Ovary (tissue), 3 donors: Measurements from ENCODE around the gene ZFP36.

Experiments used
- CTCF ChIP-seq, 3 donors: fragments of 450-650 bp in 2 of 3; fragments of 200-600 bp in 1 of 3; IDR thresholded peaks; one replicate each; pipeline versions ENCODE4 v1.5.1 to v1.8.0; 2016 to 2022; ENCODE audit warnings: antibody characterized with exemption in 3 of 3, mild to moderate bottlenecking in 1 of 3
- EP300 ChIP-seq: sonication (generic); formaldehyde crosslinking; IDR thresholded peaks from one replicate; pipeline ENCODE4 v1.6.1; 2017; ENCODE audit warnings: antibody characterized with exemption
- donor health status: DM: no; HTN: no; CAD: no.

GRCh38 chr19:39412867-39413271, 6.2 kb downstream of the ZFP36 start:
- TF ChIP-seq CTCF (IDR thresholded peaks at IDR 0.05) (no peak), EP300 (no peak)
